Measurements from ENCODE around the gene PBX2. TPM values are rescaled to one million over a fixed set of nuclear protein-coding genes. Genes with fewer than 3 reads are reported as not detected.

PBX2 gene
- 10 to 100 TPM; 62.2 to 68.2 (median 64.0) TPM for total RNA-seq

GRCh38 chr6:32190054-32190851 lies at the start of gene PBX2:
PBX2 (minus strand) TSS chr6:32190202; CDS start chr6:32189915, 287 bp downstream.
- DNase-seq (peak; percentile 83), ATAC-seq (peak; percentile 55 to 69)
- peaks cover 19% of the 10 kb centered on the region for H3K36me3 Mint-ChIP-seq (ENCODE audit: insufficient read depth)
- H3K27me3 Mint-ChIP-seq (ENCODE audit: low read depth) = no peaks in the 10 kb centered on the region
- H3K4me3 Mint-ChIP-seq = peak within 1 kb of the TSS; percentile 92
- no peaks in the 10 kb centered on the region for H3K9me3 Mint-ChIP-seq
- peaks cover 78% of the 10 kb centered on the region for H3K4me1 Mint-ChIP-seq (ENCODE audit: low read depth)

GRCh38 chr6:32239462-32239861 lies 49.5 kb upstream of the PBX2 start:
- Mint-ChIP-seq H3K27me3 (ENCODE audit: low read depth) (peaks cover 3% of the 10 kb centered on the region), H3K36me3 (ENCODE audit: insufficient read depth) (no peaks in the 10 kb centered on the region), H3K4me3 (no peak overlapping the region), H3K4me1 (ENCODE audit: low read depth) (peaks cover 9% of the 10 kb centered on the region), H3K9me3 (no peaks in the 10 kb centered on the region)
- DNase-seq (no peak), ATAC-seq (no peak)

GRCh38 chr6:32234934-32235333 lies 44.9 kb upstream of the PBX2 start:
- peaks cover 3% of the 10 kb centered on the region for H3K27me3 Mint-ChIP-seq (ENCODE audit: low read depth)
- H3K9me3 Mint-ChIP-seq = no peaks in the 10 kb centered on the region
- H3K36me3 Mint-ChIP-seq (ENCODE audit: insufficient read depth) = no peaks in the 10 kb centered on the region
- ATAC-seq (no peak), DNase-seq (no peak)
- H3K4me1 Mint-ChIP-seq (ENCODE audit: low read depth) = no peaks in the 10 kb centered on the region
- no peak overlapping the region for H3K4me3 Mint-ChIP-seq

GRCh38 chr6:32226434-32226833 lies 36.4 kb upstream of the PBX2 start:
- ATAC-seq (no peak), DNase-seq (no peak)
- Mint-ChIP-seq H3K9me3 (no peaks in the 10 kb centered on the region), H3K36me3 (ENCODE audit: insufficient read depth) (no peaks in the 10 kb centered on the region), H3K27me3 (ENCODE audit: low read depth) (no peaks in the 10 kb centered on the region), H3K4me3 (no peak overlapping the region), H3K4me1 (ENCODE audit: low read depth) (peaks cover 11% of the 10 kb centered on the region)

GRCh38 chr6:32224696-32225095 lies 34.7 kb upstream of the PBX2 start:
- ATAC-seq (no peak), DNase-seq (no peak)
- Mint-ChIP-seq H3K9me3 (no peaks in the 10 kb centered on the region), H3K27me3 (ENCODE audit: low read depth) (peaks cover under 1% of the 10 kb centered on the region), H3K4me3 (no peak overlapping the region), H3K36me3 (ENCODE audit: insufficient read depth) (no peaks in the 10 kb centered on the region), H3K4me1 (ENCODE audit: low read depth) (peaks cover 11% of the 10 kb centered on the region)

- ATAC-seq (no peak), DNase-seq (no peak)
- peaks cover 11% of the 10 kb centered on the region for H3K4me1 Mint-ChIP-seq (ENCODE audit: low read depth)
- H3K27me3 Mint-ChIP-seq (ENCODE audit: low read depth) = peaks cover 3% of the 10 kb centered on the region
- no peaks in the 10 kb centered on the region for H3K36me3 Mint-ChIP-seq (ENCODE audit: insufficient read depth)
- H3K9me3 Mint-ChIP-seq = no peaks in the 10 kb centered on the region
- H3K4me3 Mint-ChIP-seq = no peak within 1 kb of the TSS
Measured at GRCh38 chr6:32223258-32224235, 33.5 kb upstream of the PBX2 start, which contains the start of gene NOTCH4. NOTCH4 (minus strand) TSS chr6:32224067; CDS start chr6:32223928, 139 bp downstream.

GRCh38 chr6:32222333-32223230 lies 32.6 kb upstream of the PBX2 start:
- no peaks in the 10 kb centered on the region for H3K36me3 Mint-ChIP-seq (ENCODE audit: insufficient read depth)
- no peaks in the 10 kb centered on the region for H3K9me3 Mint-ChIP-seq
- H3K4me3 Mint-ChIP-seq = no peak overlapping the region
- ATAC-seq (no peak), DNase-seq (no peak)
- peaks cover 11% of the 10 kb centered on the region for H3K4me1 Mint-ChIP-seq (ENCODE audit: low read depth)
- peaks cover 3% of the 10 kb centered on the region for H3K27me3 Mint-ChIP-seq (ENCODE audit: low read depth)

- ATAC-seq = no peak
- no peak for DNase-seq
- Mint-ChIP-seq H3K9me3 (no peaks in the 10 kb centered on the region), H3K4me3 (no peak overlapping the region), H3K27me3 (ENCODE audit: low read depth) (peaks cover 3% of the 10 kb centered on the region), H3K4me1 (ENCODE audit: low read depth) (peaks cover 8% of the 10 kb centered on the region), H3K36me3 (ENCODE audit: insufficient read depth) (no peaks in the 10 kb centered on the region)
Measured at GRCh38 chr6:32220021-32220420, 30.0 kb upstream of the PBX2 start.

GRCh38 chr6:32218167-32218566 lies 28.2 kb upstream of the PBX2 start:
- Mint-ChIP-seq H3K36me3 (ENCODE audit: insufficient read depth) (no peaks in the 10 kb centered on the region), H3K9me3 (no peaks in the 10 kb centered on the region), H3K4me3 (no peak overlapping the region), H3K4me1 (ENCODE audit: low read depth) (peaks cover 7% of the 10 kb centered on the region), H3K27me3 (ENCODE audit: low read depth) (peaks cover 3% of the 10 kb centered on the region)
- ATAC-seq (no peak), DNase-seq (no peak)

GRCh38 chr6:32216998-32217397 lies 27.0 kb upstream of the PBX2 start:
- ATAC-seq (no peak), DNase-seq (no peak)
- no peak overlapping the region for H3K4me3 Mint-ChIP-seq
- H3K4me1 Mint-ChIP-seq (ENCODE audit: low read depth) = no peaks in the 10 kb centered on the region
- H3K27me3 Mint-ChIP-seq (ENCODE audit: low read depth) = peaks cover 3% of the 10 kb centered on the region
- H3K36me3 Mint-ChIP-seq (ENCODE audit: insufficient read depth) = no peaks in the 10 kb centered on the region
- no peaks in the 10 kb centered on the region for H3K9me3 Mint-ChIP-seq

- no peaks in the 10 kb centered on the region for H3K36me3 Mint-ChIP-seq (ENCODE audit: insufficient read depth)
- no peak for DNase-seq
Measured at GRCh38 chr6:32216285-32216684, 26.3 kb upstream of the PBX2 start.

GRCh38 chr6:32215617-32216016 lies 25.6 kb upstream of the PBX2 start:
- ATAC-seq (no peak), DNase-seq (no peak)
- H3K36me3 Mint-ChIP-seq (ENCODE audit: insufficient read depth) = no peaks in the 10 kb centered on the region
- H3K27me3 Mint-ChIP-seq (ENCODE audit: low read depth) = peaks cover 3% of the 10 kb centered on the region
- no peaks in the 10 kb centered on the region for H3K4me1 Mint-ChIP-seq (ENCODE audit: low read depth)
- no peaks in the 10 kb centered on the region for H3K9me3 Mint-ChIP-seq
- no peak overlapping the region for H3K4me3 Mint-ChIP-seq

More at GRCh38 chr6:32216285-32216684, 26.3 kb upstream of the PBX2 start:
- no peak for ATAC-seq
- peaks cover 3% of the 10 kb centered on the region for H3K27me3 Mint-ChIP-seq (ENCODE audit: low read depth)
- H3K9me3 Mint-ChIP-seq = no peaks in the 10 kb centered on the region
- no peaks in the 10 kb centered on the region for H3K4me1 Mint-ChIP-seq (ENCODE audit: low read depth)
- no peak overlapping the region for H3K4me3 Mint-ChIP-seq

- H3K9me3 Mint-ChIP-seq = no peaks in the 10 kb centered on the region
- no peak overlapping the region for H3K4me3 Mint-ChIP-seq
- no peak for ATAC-seq
- H3K27me3 Mint-ChIP-seq (ENCODE audit: low read depth) = no peaks in the 10 kb centered on the region
- H3K36me3 Mint-ChIP-seq (ENCODE audit: insufficient read depth) = no peaks in the 10 kb centered on the region
- no peaks in the 10 kb centered on the region for H3K4me1 Mint-ChIP-seq (ENCODE audit: low read depth)
- no peak for DNase-seq
Measured at GRCh38 chr6:32214126-32214525, 24.1 kb upstream of the PBX2 start.

- no peaks in the 10 kb centered on the region for H3K36me3 Mint-ChIP-seq (ENCODE audit: insufficient read depth)
- no peak overlapping the region for H3K4me3 Mint-ChIP-seq
Measured at GRCh38 chr6:32213649-32214048, 23.6 kb upstream of the PBX2 start.

More at GRCh38 chr6:32213649-32214048, 23.6 kb upstream of the PBX2 start:
- Mint-ChIP-seq H3K27me3 (ENCODE audit: low read depth) (no peaks in the 10 kb centered on the region), H3K9me3 (no peaks in the 10 kb centered on the region), H3K4me1 (ENCODE audit: low read depth) (no peaks in the 10 kb centered on the region)
- ATAC-seq = no peak
- DNase-seq = no peak

Data from activated T-cell treated with anti-CD3 and anti-CD28 coated beads, Interleukin-2, amount 50 U/mL, for 4 hours (primary cell).